Body of pancreas (tissue), 4 donors: Measurements from ENCODE around the gene MAML2. TPM values are rescaled to one million over a fixed set of nuclear protein-coding genes. Genes with fewer than 3 reads are reported as not detected.

Experiments
- ATAC-seq: fragments of 150-250 bp; one replicate; pipeline ENCODE4 v1.9.1; 2016
- DNase-seq, 4 donors: peaks; one replicate each; pipeline ENCODE4 v3.0.0-alpha.2; 2019
- H3K27ac ChIP-seq, 4 donors: fragments of 200-600 bp; sonication (generic); 1 replicate in 3 of 4; 2 replicates in 1 of 4; pipeline versions ENCODE4 v1.5.1 to v1.6.1; 2016 to 2019; ENCODE audit warnings: mild to moderate bottlenecking in 1 of 4, mixed read lengths in 1 of 4, moderate library complexity in 1 of 4
- H3K27me3 ChIP-seq, 2 donors: fragments of 200-600 bp; sonication (generic); one replicate each; pipeline ENCODE4 v1.6.0; 2016; ENCODE audit warnings: mild to moderate bottlenecking in 1 of 2
- H3K36me3 ChIP-seq, 2 donors: fragments of 200-600 bp; sonication (generic); replicated peaks in 1 of 2; 2 replicates each; pipeline ENCODE4 v1.5.1; 2016; ENCODE audit warnings: low read depth in 2 of 2; ENCODE audit not compliant: insufficient read depth in 1 of 2
- H3K4me1 ChIP-seq: fragments of 200-600 bp; sonication (generic); one replicate; pipeline ENCODE4 v1.6.0; 2016
- H3K4me3 ChIP-seq, 2 donors: fragments of 200-600 bp; sonication (generic); 1 replicate in 1 of 2; 2 replicates in 1 of 2; pipeline ENCODE4 v1.5.1; 2016 to 2019
- H3K9me3 ChIP-seq, 3 donors: fragments of 200-600 bp; sonication (generic); 1 replicate in 2 of 3; 2 replicates in 1 of 3; pipeline ENCODE4 v1.5.1; 2016
- POLR2A ChIP-seq, 3 donors: fragments of 450-650 bp; IDR thresholded peaks; one replicate each; pipeline ENCODE4 v1.6.1; 2016; ENCODE audit warnings: antibody characterized with exemption in 3 of 3, mild to moderate bottlenecking in 2 of 3
- WGBS, 2 donors: methylation state at CpG; one replicate each; pipeline ENCODE4 v1.1.5; 2017; 5-methylcytosine and 5-hydroxymethylcytosine counted together
- intact Hi-C: fragments of 100-400 bp; cut with DNase I; formaldehyde crosslinking; loops from one replicate; pipeline ENCODE4 v1.15.1; 2023
- total RNA-seq, 2 donors: library from RNA; depleted of rRNA; stranded (reverse); fragments of >200 nt; gene quantifications; one replicate each; pipeline ENCODE4 v1.1.0, GENCODE V29; 2016
- TF ChIP-seq, protein P1 (sequence below), 7 experiments: fragments of 450-650 bp in 4 of 7; fragments of 200-600 bp in 3 of 7; sonication (generic) in 3 of 7; IDR thresholded peaks; one replicate each; pipeline ENCODE4 v1.5.1; 2016 to 2019; ENCODE audit warnings: antibody characterized with exemption in 7 of 7

MAML2 gene
- total RNA-seq, 2 donors from 2014 or later: 7.9 to 9.9 TPM

DNA sequence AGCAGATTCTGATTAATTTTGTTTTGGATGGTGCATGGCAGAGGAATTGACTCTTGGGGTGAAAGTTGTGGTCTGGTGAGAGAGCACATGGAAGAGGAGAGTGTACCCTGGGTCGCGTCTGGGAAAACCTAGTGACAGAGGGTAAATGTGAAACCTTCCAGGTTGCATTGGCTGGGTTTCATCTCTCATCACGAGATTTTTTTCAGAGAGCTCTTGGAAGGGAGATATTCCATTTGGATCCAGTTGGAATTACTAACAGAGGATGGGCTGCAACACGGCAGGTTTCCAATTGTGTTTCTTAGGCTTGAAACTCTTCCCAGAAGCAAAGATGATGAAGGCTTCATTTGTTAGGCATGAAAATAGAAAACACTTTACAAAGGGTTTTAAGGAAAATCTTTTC, 309.4 kb downstream of the MAML2 start:
- Histone ChIP-seq H3K27ac (no peak overlapping the region), H3K9me3 (no peaks in the 10 kb centered on the region), H3K27me3 (no peaks in the 10 kb centered on the region), H3K36me3 (no peaks in the 10 kb centered on the region), H3K4me3 (no peak overlapping the region), H3K4me1 (peaks cover 4% of the 10 kb centered on the region)
- intact Hi-C loops: no loop called here
- DNase-seq (no peak), ATAC-seq (no peak)
- WGBS, 2 donors: 74% methylated on average over 4 of the region's 4 CpGs
- TF ChIP-seq POLR2A (IDR thresholded peaks at IDR 0.05): no peak
- TF ChIP-seq, protein P1, sequence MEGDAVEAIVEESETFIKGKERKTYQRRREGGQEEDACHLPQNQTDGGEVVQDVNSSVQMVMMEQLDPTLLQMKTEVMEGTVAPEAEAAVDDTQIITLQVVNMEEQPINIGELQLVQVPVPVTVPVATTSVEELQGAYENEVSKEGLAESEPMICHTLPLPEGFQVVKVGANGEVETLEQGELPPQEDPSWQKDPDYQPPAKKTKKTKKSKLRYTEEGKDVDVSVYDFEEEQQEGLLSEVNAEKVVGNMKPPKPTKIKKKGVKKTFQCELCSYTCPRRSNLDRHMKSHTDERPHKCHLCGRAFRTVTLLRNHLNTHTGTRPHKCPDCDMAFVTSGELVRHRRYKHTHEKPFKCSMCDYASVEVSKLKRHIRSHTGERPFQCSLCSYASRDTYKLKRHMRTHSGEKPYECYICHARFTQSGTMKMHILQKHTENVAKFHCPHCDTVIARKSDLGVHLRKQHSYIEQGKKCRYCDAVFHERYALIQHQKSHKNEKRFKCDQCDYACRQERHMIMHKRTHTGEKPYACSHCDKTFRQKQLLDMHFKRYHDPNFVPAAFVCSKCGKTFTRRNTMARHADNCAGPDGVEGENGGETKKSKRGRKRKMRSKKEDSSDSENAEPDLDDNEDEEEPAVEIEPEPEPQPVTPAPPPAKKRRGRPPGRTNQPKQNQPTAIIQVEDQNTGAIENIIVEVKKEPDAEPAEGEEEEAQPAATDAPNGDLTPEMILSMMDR (IDR thresholded peaks at IDR 0.05): no peak

DNA sequence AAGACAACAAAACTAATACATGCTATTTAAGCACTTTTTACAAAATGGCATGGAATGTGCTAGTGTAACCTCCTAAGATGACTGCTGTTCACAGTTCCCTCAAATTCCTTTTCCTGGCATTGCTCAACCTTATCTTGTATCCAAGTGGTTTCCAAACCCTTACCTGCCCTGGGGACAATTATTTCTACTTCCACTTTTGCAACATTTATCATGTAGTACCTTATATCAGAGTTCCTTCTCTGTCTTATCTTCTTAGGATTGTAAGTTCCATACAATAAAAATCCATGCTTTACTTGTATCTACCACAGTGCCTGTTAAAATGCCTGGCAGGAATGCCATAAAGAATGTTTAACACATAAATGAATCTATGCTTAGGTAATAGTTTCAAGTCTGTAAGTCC, 309.9 kb downstream of the MAML2 start:
- ATAC-seq (no peak), DNase-seq (no peak)
- H3K27ac ChIP-seq: no peak overlapping the region
- H3K36me3 ChIP-seq: no peaks in the 10 kb centered on the region
- no peaks in the 10 kb centered on the region for H3K9me3 ChIP-seq
- TF ChIP-seq, protein P1 (IDR thresholded peaks at IDR 0.05): no peak
- TF ChIP-seq POLR2A (IDR thresholded peaks at IDR 0.05): no peak
- H3K4me3 ChIP-seq: no peak overlapping the region
- H3K4me1 ChIP-seq: peaks cover 4% of the 10 kb centered on the region
- H3K27me3 ChIP-seq: no peaks in the 10 kb centered on the region
- intact Hi-C loops: no loop called here

DNA sequence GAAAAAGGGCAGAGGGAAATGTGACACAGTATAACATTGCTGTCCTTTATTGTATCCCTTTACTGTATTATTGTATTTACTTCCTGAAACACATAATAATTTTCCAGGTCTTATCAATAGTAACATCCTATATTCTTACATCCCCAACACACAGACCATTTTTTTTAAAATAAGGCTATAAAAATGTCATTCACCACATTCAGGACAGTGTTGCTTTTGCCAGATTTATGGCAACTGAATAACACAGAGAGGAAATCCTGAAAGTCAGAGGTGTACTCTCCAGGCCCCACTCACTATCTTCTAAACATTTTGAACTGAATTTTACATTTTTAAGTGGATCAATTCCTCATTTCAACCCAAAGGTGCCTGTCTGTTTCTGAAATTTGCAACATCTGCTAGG, 314.2 kb downstream of the MAML2 start:
- Histone ChIP-seq H3K36me3 (no peaks in the 10 kb centered on the region), H3K27me3 (no peaks in the 10 kb centered on the region), H3K9me3 (no peaks in the 10 kb centered on the region), H3K4me1 (no peaks in the 10 kb centered on the region), H3K4me3 (no peak overlapping the region), H3K27ac (no peak overlapping the region)
- ATAC-seq (no peak), DNase-seq (no peak)
- intact Hi-C loops: no loop called here
- TF ChIP-seq, protein P1 (IDR thresholded peaks at IDR 0.05): no peak
- no peak for TF ChIP-seq POLR2A (IDR thresholded peaks at IDR 0.05)

DNA sequence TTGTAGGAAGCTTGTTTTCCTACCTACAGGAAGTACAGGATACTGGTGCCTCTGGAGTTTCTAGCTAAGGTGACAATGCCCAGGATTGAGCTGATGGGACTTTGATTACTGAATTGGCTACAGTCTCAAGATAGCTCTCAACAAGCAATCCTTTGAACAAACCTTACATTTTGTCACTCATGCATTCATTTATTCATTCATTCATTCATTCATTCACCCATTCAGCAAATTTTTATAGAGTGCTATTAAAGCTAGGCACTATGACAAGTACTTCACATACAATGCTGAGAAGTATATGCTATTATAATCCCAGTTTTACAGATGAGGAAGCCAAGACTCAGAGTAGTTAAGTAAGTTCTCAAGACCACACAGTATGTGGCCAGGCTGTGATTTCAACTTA, 316.0 kb downstream of the MAML2 start:
- intact Hi-C loops: no loop called here
- TF ChIP-seq POLR2A (IDR thresholded peaks at IDR 0.05): no peak
- Histone ChIP-seq H3K4me3 (no peak overlapping the region), H3K36me3 (no peaks in the 10 kb centered on the region), H3K4me1 (no peaks in the 10 kb centered on the region), H3K27ac (no peak overlapping the region), H3K9me3 (no peaks in the 10 kb centered on the region), H3K27me3 (no peaks in the 10 kb centered on the region)
- ATAC-seq (no peak), DNase-seq (no peak)

DNA sequence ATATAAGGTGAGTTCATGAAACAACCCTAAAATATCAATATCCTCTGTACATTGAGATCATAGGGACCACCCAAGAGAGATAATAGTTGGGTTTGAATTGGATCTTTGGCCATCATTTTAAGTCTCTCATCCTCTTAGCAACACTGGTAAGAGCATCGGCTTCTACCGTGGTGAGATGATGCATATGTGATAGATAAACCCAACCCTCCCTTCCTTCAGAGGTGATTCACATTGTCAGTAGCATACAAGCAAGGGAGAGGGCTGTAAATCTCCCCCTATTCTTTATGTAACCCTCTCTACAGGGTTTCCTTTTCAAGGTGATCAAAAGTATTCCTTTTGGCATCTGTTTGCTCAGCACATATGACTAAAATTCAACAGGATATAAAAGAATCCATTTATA, 316.7 kb downstream of the MAML2 start:
- intact Hi-C loops: no loop called here
- no peaks in the 10 kb centered on the region for H3K27me3 ChIP-seq
- ATAC-seq (no peak), DNase-seq (no peak)
- WGBS, 2 donors: 67 to 83% methylated on average over 2 of the region's 2 CpGs
- TF ChIP-seq, protein P1 (IDR thresholded peaks at IDR 0.05): no peak
- TF ChIP-seq POLR2A (IDR thresholded peaks at IDR 0.05): no peak
- H3K4me1 ChIP-seq: no peaks in the 10 kb centered on the region
- no peaks in the 10 kb centered on the region for H3K36me3 ChIP-seq
- no peak overlapping the region for H3K27ac ChIP-seq
- no peak overlapping the region for H3K4me3 ChIP-seq
- H3K9me3 ChIP-seq: no peaks in the 10 kb centered on the region
